ENCODE results near the gene C9orf72. TPM values are rescaled to one million over a fixed set of nuclear protein-coding genes. Genes with fewer than 3 reads are reported as not detected.
A peak's percentile ranks its signal among the peaks of the same experiment; 100 is the strongest.

Gene C9orf72
- total and polyA plus RNA-seq, 9 of the 15 experiments (the other 6 are each of a cell fraction or from before 2014, with no cell fraction given): 2.3 to 7.3 (median 4.1) TPM

DNA sequence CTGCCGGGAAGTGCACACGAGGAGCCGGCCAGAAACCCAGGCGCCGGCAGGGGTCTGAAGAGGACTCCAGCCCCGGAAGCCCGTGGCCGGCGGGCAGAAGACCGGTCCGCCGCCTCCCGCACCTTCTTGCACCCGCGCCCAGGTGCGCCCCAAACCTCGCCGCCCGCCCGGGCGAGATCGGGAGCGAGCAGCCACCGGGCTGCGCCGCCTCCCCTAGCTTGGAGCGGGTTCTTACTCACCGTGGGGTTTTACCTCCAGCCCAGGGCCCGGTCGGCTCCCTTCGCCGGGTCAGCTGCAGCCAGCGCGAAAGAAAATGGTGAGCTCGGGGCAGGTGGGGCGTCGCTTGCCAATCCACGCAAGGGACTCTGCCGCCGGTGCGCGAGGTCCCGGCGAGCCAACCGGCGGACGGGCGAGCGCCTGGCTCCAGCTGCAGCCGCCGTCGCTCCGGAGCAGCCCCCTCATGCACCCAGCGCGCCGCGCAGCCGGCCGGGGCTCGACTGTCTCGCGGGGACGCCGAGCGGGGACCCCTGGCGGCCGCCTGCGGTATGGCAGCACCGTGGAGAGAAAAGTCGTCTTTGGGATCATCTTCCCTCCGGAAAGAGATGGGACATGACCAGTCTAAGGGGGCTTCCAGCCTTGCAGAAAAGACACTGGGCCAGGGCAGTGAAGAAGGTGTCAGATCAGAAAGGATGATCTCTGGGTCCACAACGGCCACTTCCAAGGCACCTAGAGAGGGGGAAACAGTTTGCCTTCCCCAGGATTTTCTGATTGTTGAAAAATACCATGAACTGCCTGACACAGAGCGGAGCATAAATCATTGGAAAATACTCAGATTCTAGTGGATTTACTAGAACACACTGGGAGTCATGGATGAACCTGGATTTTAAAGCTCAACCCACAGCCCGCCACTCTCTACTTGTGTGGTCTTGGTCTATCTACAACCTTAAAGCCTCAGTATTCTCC is 43.7 kb downstream of the C9orf72 start, which contains the start of gene MOB3B:
Gene MOB3B, minus strand, starts transcription at position 499 of the 963 bp plus-strand sequence. CDS start 74,264 bp downstream, outside the sequence.
- Histone ChIP-seq H3K9me3 (replicated peaks; ENCODE audit: control insufficient read depth, insufficient read depth, low read depth, low read length) (no peaks in the 10 kb centered on the region), H3K27ac (ENCODE audit: extremely low read depth, low read depth, low read length) (peak within 1 kb of the TSS; percentile 75), H3K27me3 (ENCODE audit: control insufficient read depth in 2 of 2, insufficient read depth in 2 of 2, low read length in 2 of 2) (no peaks in the 10 kb centered on the region), H3K9me1 (ENCODE audit: control insufficient read depth, insufficient read depth, low read length) (no peaks in the 10 kb centered on the region), H3K79me2 (ENCODE audit: control insufficient read depth, insufficient read depth, low read length) (peaks cover 56% of the 10 kb centered on the region), H3K4me3 (peak within 1 kb of the TSS; percentile 60), H3K4me1 (replicated peaks in 1 of 2; ENCODE audit: control insufficient read depth in 2 of 2, insufficient read depth in 2 of 2, low read length in 2 of 2) (peaks cover 3 to 8% of the 10 kb centered on the region in 2 experiments; a peak in 4 of 5 replicates), H3K9ac (ENCODE audit: insufficient read depth in 1 of 2, low read depth in 2 of 2, low read length in 2 of 2) (peak within 1 kb of the TSS; percentile 64 to 91), H3K4me2 (ENCODE audit: insufficient read depth, low read length) (peak within 1 kb of the TSS; percentile 75), H4K20me1 (replicated peaks; ENCODE audit: control insufficient read depth, insufficient read depth, low read length) (no peaks in the 10 kb centered on the region), H3K36me3 (ENCODE audit: control insufficient read depth, insufficient read depth, low read length) (peaks cover 6% of the 10 kb centered on the region; the same call in 1 of the 3 replicates), H2AFZ (ENCODE audit: low read depth, low read length) (peak within 1 kb of the TSS; percentile 74)
- intact Hi-C loops (cut with micrococcal nuclease): loop anchor here (5.0 to 10.0 kb wide), 2 partner anchors 67 to 95 kb away; no protein-coding TSS in a partner anchor
- WGBS (ENCODE audit: insufficient coverage, low coverage, missing lambda C conversion rate): 20% methylated on average over 1 of the region's 74 CpGs
- DNase-seq (ENCODE audit: extremely low read depth in 1 of 4, low spot score in 3 of 4): peak; percentile 46 to 72 (median 52)
- no peak for FAIRE-seq
- CTCF ChIA-PET (ENCODE audit: low intra/inter-chr PET ratio): interaction anchor here (0.9 kb wide), 1 partner anchor 196 kb away, joined by 6 read pairs; no protein-coding TSS in a partner anchor
- in situ Hi-C loops (cut with MboI): loop anchor here (5.0 to 10.0 kb wide), 2 partner anchors 75 to 192 kb away; no protein-coding TSS in a partner anchor
- ATAC-seq: peak; percentile 84
- no TSS peak for BruUV-seq (replicated peaks)
- POLR2A ChIA-PET: interaction anchor here (0.8 kb wide), 1 partner anchor 538 kb away, joined by 3 read pairs; no protein-coding TSS in a partner anchor
- TF ChIP-seq ZFX (CRISPR knock-in tag; IDR thresholded peaks at IDR 0.05) (peak; percentile 37; the same call in 1 of the 2 replicates), RBFOX2 (IDR thresholded peaks at IDR 0.05; ENCODE audit: low read depth, low read length) (peak; percentile 64), RAD21 (CRISPR knock-in tag; conservative IDR thresholded peaks at IDR 0.05 in 1 of 2, IDR thresholded peaks at IDR 0.05 in 1 of 2) (peak; percentile 46 to 58), ZNF764 (CRISPR knock-in tag; IDR thresholded peaks at IDR 0.05; ENCODE audit: low read depth) (no peak), MCM7 (IDR thresholded peaks at IDR 0.05) (no peak), POLR2G (IDR thresholded peaks at IDR 0.05; ENCODE audit: low read depth, low read length) (peak; percentile 53; the same call in 1 of the 2 replicates), CXXC5 (CRISPR knock-in tag; IDR thresholded peaks at IDR 0.05) (peak; percentile 45), TCF3 (CRISPR knock-in tag; IDR thresholded peaks at IDR 0.05) (peak; percentile 9; the same call in 1 of the 2 replicates), SMC3 (conservative IDR thresholded peaks at IDR 0.05; ENCODE audit: insufficient read depth, low read depth, low read length) (peak; percentile 33; the same call in 1 of the 2 replicates), PHF8 (IDR thresholded peaks at IDR 0.05; ENCODE audit: borderline replicate concordance, low read length) (peak; percentile 26; the same call in 1 of the 2 replicates), POU5F1 (IDR thresholded peaks at IDR 0.05; ENCODE audit: borderline replicate concordance, low read depth, low read length, partially characterized antibody) (no peak), CTCF (IDR thresholded peaks at IDR 0.05 in 2 of 3, conservative IDR thresholded peaks at IDR 0.05 in 1 of 3; ENCODE audit: insufficient read depth in 2 of 3, low read depth in 1 of 3, low read length in 3 of 3) (peak; percentile 47 to 57 (median 55); a peak in 5 of 6 replicates), JUND (IDR thresholded peaks at IDR 0.05; ENCODE audit: borderline replicate concordance, low read depth, low read length) (no peak), JUND (tag; IDR thresholded peaks at IDR 0.05; ENCODE audit: borderline replicate concordance, low read depth, low read length) (no peak; the same call in 2 of the 3 replicates)
- TF ChIP-seq, protein P1, sequence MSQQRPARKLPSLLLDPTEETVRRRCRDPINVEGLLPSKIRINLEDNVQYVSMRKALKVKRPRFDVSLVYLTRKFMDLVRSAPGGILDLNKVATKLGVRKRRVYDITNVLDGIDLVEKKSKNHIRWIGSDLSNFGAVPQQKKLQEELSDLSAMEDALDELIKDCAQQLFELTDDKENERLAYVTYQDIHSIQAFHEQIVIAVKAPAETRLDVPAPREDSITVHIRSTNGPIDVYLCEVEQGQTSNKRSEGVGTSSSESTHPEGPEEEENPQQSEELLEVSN (IDR thresholded peaks at IDR 0.05; ENCODE audit: borderline replicate concordance in 1 of 2, extremely low read depth in 1 of 2, insufficient read depth in 1 of 2, insufficient read length in 1 of 2, low read depth in 1 of 2, low read length in 1 of 2, poor library complexity in 1 of 2, severe bottlenecking in 1 of 2): peak in 1 of 2 experiments; percentile 61

Measured in K562 (cell line).